Adrenal gland (tissue), 5 donors: Measurements from ENCODE around the gene SMURF1.
"Not testable (repeated sequence)": the region's sequence is repeated elsewhere in the genome, so short reads cannot be mapped to it uniquely, and the experiment has no call there.

Source experiments
- CTCF ChIP-seq, 6 experiments: fragments of 450-650 bp in 4 of 6; fragments of 200-600 bp in 2 of 6; sonication (generic) in 1 of 6; IDR thresholded peaks; 1 replicate in 5 of 6; 2 replicates in 1 of 6; pipeline versions ENCODE4 v1.5.1 to v1.8.0; 2016 to 2021; ENCODE audit warnings: antibody characterized with exemption in 6 of 6, mild to moderate bottlenecking in 2 of 6, moderate library complexity in 1 of 6
- POLR2A ChIP-seq, 2 donors: fragments of 450-650 bp; IDR thresholded peaks; one replicate each; pipeline ENCODE4 v1.6.1; 2017; ENCODE audit warnings: antibody characterized with exemption in 2 of 2, mild to moderate bottlenecking in 2 of 2, moderate library complexity in 1 of 2
- donor health status: DM: no; HTN: no; CAD: no.

GRCh38 chr7:99163669-99164068, 19.8 kb upstream of the SMURF1 start:
- not testable (repeated sequence) for TF ChIP-seq POLR2A, CTCF (IDR thresholded peaks at IDR 0.05)
